Ovary (tissue), 3 donors: ENCODE measurements around the gene NPM3.

Experiments used
- CTCF ChIP-seq, 3 donors: fragments of 450-650 bp in 2 of 3; fragments of 200-600 bp in 1 of 3; IDR thresholded peaks; one replicate each; pipeline versions ENCODE4 v1.5.1 to v1.8.0; 2016 to 2022; ENCODE audit warnings: antibody characterized with exemption in 3 of 3, mild to moderate bottlenecking in 1 of 3
- EP300 ChIP-seq: sonication (generic); formaldehyde crosslinking; IDR thresholded peaks from one replicate; pipeline ENCODE4 v1.6.1; 2017; ENCODE audit warnings: antibody characterized with exemption
- POLR2A ChIP-seq: fragments of 450-650 bp; IDR thresholded peaks from one replicate; pipeline ENCODE4 v1.6.1; 2017; ENCODE audit warnings: antibody characterized with exemption, mild to moderate bottlenecking, moderate library complexity
- donor health status: DM: no; HTN: no; CAD: no.

- TF ChIP-seq CTCF (IDR thresholded peaks at IDR 0.05) (no peak), EP300 (no peak), POLR2A (no peak)
Observed at GRCh38 chr10:101829561-101830315, 46.5 kb upstream of the NPM3 start.
